ENCODE results near the gene FAM107A.

Gene FAM107A

DNA sequence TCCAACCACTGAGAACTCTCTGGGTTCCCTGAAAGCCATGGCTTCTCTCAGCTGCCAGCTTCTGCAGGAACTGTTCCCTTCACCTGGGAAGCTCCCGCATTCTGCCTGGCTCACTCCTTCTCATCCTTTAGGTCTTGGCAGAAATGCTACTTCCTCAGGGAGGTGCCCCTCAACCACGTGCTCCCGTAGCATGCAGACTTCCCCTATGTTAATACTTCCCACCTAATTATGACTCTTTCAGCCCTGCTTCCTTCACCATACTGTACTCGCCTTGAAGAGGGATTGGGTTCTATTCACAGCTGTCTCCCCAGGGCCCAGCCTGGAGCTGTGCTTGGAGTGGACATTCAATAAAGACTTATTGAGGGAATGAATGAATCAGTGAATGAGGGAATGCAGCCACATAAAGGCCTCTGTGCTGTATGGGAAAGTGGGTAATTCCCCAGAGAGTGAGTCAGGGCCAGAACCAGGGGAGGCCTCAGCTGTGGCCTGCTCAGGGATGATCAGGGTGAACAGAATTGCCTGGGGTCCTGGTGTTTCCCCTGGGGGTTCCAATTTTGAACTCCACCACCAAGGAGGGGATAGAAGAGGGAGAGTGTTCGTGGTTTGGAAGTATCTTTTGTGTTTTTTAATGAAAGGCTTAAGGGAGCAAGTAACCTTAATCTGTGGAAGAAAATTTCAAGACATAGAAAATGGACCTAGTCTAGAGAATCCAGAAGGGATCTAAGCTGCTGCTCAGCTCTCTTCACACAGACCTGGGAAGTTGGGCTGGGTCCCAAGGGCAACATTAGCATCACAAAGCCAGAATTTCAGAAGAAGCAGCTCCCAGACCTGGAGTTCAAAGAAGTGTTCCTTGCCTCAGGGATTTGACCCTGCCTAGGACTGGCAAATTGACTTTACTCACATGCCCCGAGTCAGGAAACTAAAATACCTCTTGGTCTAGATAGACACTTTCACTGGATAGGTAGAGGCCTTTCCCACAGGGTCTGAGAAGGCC is 14.6 kb upstream of the FAM107A start:
- no peak for DNase-seq

DNA sequence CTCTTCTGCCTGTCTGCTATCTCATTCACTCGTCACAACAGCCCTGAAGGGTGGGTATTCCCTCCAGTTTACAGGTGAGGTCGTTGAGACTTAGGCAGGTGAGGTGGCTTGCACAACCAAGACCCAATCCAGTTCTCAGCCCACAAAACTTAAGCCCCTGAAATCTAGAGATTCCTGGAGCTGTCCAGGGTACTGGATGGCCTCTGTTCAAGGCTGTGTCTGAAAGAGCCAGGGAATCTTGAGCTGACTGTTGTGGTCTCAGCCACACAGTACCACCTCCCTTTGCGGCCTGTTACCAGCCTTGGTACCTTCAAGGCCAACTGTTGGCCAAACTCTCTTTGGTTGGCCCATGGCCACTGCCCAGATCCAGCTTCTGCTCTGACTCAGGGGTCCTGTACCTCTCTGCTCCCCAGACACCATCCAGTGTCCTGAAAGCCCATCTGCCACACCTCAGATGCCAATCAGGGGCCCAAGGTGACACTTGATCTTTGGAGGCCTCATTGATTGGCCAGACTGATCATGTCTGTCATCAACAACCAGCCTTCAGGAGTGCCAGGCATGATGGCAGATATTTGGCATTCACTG is 10.9 kb upstream of the FAM107A start:
- DNase-seq: no peak

DNA sequence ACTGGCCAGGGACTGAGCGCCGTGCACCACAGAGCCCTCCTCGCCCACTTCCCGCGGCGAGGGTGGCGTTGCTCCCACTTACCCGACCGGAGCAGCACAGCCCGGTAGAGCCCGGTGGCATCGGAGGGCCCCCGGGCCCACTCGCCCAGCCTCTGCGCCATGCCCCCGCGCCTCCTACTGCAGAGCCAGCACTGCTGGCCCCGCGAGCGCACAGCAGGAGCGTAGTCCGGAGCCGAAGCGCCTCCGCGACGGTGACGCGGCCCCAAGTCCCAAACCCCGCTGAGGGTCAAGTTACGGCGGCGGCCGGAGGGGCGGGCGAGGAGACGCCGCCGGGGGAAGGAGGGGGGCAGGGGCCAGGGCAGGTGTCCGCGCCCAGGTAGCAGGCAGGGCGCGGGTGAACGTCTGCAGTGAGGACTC is 9.6 kb upstream of the FAM107A start:
- no peak for DNase-seq

DNA sequence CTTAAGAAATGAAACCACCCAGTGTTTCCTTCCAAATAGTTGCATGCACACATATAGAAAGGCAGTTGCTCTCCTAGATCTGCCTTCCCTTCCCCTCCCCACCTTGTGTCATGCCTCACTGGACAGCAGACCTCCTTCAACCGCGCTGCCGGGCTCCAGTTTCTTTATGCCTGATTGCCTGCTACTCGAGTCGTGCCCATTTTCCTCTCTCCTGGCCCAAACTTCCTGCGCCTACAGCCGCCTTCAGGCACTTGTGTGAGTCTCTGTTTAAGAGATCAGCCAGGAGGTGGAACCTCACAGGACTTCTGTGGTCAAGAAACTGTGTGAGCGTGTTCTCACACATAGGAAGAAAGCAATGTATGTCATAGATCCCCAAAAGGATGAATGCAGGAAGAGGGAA is 8.8 kb upstream of the FAM107A start:
- DNase-seq: peak in 1 of 14 donors; percentile 28

DNA sequence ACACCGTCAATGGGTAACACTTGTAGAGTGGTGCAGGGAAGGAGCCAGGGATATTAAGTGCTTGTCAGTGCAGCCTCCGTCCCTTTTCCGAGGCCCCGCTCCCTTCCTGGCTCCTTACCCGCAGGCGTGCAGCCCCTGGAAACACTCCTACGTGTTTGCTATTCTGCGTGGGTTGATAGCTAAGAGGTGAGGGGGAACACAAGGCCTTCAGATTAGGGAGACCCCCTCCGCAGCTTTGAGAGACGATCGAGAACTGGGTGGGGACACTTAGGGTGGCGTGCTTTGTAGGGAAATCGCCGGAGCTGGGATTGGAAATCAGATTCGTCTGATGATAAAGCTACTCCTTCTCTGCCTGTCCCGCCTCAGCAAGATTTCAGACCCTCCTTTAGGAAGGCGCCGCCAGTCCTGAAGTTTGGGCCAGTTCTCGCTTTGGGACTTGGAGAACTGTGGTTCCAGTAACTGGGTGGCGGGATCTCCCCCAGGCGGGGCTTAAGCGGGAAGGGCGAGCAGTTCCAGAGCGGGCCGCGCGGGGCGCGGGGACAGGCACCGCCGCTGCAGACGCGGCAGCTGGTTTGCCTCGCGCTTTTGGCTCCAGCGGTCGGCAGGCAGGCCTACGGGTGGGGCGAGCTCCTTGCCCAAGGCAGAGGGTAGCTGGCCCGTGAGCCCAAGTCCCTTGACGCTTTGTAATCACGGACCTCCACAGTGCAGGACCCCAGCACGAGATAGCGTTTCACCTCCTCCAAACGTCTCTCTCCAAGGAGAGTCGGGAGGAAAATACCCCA is 8.0 kb upstream of the FAM107A start:
- DNase-seq: peak in 13 of 14 donors; percentile 23 to 89 (median 50)

DNA sequence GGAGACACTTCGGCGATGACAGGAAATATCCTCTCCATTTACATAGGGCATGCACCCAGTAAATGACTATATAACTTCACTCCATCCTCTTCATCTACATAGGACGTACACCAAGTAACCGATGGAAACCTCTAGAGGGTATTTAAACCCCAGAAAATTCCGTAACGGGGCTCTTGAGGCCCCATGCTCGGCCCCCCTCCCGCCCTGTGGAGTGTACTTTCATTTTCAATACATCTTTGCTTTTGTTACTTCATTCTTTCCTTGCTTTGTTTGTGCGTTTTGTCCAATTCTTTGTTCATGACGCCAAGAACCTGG is 7.5 kb upstream of the FAM107A start:
- DNase-seq: no peak

DNA sequence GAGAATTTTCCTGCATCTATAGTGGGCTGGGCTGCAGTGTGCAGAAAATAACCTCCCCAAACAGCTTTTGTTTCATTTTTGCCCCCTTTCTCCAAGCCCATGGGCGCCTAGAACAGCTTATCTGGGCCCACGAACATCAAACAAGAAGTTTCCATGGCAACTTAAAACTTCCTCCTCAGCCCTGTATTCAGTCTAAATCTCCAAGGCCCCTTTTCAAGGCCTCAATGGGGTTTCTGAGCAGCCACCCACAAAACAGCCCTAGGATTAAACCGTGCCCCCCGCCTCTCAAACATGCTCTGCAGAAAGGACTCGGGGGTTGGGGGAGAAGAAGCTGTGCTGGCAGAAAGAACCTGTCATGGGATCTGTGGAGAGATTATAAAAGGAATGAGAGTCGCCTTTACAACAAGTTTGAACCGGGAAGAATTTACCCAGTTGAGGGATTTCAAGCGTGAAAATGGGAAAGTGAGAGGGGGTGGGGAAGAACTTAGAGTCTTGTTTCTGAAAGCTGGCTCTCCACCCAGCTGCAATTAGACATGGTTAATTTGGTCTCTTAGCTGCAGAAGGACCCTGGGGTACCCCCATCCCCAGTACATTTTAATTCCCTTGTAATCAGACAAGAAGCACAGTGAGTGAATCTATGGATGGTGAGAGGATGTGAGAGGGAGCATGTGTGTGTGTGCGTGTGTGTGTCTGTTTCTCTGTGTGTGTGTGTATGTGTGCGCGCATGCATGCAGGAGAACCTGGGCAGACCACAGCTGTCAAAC is 4.3 kb upstream of the FAM107A start:
- peak in 6 of 14 donors; percentile 17 to 55 (median 30) for DNase-seq

DNA sequence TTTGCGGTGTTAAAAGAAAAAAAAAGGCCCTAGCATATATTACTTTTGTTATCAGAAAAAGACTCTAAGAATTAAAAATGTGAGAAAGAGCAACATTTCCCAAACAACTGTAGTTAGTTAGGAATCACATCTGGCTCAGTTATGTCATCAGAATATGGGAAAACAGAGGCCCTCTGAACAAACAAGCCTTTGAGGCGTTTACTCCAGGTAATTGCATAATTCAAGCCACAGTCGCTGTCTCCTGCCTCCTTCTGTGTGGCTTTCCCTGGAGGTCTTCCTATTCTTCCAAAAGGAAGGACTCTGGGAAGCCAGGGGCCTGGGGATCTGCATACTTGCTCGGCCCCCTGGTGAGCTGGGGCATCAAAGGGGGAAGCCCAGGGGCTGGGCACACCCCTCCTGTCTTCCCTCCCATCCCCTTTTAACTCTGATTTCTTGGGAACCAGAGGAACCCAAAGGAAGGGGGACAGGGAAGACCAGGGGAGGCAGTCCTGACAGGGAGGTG is 3.7 kb upstream of the FAM107A start:
- no peak for DNase-seq

DNA sequence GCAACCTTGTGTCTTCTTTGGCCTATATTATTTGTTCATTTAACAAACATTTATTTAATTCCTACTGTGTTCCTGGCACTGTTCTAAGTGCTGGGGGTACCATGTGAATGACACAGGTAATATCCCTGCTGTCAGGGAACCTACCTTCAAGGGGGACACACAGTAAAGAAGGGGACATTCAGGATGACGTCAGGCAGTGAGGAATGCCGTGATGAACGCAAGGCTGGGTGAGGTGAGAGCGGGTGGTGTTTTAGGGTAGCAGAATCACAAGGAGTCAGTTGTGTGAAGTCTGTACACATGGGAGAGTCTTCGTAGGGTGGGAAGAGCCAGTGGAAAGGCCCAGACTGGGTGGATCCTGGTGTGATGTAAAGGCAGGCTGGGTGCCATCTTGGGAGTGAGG is 1.7 kb upstream of the FAM107A start:
- no peak for DNase-seq

DNA sequence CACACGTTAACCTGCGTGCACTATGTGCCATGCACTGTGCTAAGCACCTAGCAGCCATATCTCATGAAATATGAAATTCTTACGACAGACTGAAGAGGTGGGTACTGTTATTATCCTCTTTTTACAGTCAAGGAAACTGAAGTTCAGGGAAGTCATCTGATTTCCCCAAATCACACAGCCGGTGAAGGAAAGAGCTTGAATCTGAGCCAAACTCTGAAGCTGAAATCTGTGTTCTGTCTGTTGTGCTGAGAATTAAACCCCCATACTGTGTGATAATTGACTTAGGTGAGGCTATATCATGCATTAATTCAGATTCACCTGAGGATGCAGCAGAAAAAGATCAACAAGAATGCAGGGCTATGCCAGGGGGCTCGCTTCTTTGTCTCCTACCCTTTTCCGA is 475 bp downstream of the FAM107A start:
- peak in 1 of 14 donors; percentile 42 for DNase-seq

DNA sequence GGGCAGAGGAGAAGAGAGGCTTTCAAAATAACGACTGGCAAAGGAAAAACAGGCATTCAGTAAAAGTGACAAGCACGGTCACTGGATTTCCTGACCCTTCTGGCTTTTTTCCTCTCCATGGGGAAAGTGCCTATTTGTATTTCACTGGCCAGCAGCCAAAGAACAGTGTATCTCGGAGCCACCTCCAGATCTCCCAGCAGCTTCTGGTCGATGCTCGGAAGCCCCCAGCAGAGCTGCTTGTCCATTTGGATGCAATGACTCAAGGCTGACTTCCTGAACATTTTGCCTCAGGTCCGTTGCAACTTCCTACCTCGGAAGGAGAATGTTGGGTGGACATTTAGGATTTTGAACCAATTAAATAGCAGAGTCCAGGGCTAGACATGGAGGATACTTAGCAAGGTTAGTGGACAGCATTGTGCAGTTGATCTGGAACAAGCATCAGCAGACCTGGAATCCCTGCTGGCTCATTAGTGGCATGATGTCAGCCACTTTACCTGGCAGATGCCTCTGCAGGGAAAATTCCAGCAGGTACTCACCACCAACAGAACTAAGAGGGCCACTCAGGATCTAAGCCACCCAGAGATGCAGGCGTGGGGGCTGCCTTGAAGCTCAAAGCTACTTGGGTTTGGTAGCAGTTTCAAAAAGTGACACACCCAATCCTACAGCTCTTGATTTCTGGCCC is 1.1 kb downstream of the FAM107A start:
- DNase-seq: peak in 5 of 14 donors; percentile 10 to 82 (median 52)

DNA sequence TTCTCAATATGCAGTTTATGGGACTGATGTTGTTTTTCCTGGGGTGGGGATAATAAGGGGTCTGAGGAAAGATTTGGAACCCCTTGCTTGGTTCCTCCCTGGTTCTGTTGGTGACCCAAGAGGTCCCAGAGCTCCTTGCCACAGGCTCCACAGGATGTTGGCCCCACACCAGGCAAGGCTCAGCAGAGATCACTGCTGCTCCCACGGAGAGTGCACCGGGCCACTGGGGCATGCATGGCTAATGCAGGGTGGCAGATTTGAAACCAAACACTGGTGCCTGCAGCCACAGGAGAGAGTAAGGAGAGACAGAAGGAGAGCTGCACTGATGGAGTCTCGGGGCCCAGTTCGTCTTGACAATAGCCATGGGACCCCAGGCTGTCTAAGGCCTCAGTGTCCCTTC is 2.5 kb downstream of the FAM107A start:
- peak in 1 of 14 donors; percentile 10 for DNase-seq

DNA sequence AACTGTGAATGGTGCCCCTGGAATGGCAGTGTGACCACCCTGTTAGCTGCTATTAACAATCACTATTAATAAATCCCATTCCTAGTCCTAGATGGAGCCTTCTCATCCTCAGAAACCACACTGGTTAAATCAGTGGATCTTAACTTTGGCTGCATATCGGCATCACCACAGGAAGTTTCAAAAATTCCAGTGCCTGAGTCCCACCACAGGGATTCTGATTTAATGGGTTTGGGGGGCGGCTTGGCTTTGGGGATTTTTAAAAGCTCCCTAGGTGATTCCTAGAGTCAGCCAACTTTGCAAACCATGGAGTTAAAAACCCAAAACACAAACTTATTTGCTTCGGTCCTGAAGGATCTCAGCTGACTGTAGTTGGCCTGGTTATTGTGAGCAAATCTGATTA is 3.1 kb downstream of the FAM107A start:
- no peak for DNase-seq

DNA sequence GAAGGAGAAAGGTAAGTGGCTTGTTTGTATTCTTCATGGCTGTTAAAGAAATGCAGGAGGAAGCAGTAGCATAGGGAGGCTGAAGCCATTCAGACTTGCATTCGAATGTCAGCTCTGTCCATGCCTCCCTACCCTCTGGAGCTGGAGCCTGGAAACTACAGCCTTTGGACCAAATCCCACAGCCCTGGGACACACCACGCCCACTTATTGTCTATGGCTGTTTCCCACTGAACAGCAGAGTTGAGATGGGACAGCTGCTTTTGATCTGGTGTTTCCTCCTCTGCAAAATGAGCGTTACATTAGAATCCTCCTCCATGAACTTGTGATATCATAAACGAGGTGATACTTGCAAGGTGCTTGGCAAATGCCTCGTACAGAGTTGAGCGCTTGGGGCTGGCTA is 3.6 kb downstream of the FAM107A start:
- DNase-seq: peak in 2 of 14 donors; percentile 8 to 15

DNA sequence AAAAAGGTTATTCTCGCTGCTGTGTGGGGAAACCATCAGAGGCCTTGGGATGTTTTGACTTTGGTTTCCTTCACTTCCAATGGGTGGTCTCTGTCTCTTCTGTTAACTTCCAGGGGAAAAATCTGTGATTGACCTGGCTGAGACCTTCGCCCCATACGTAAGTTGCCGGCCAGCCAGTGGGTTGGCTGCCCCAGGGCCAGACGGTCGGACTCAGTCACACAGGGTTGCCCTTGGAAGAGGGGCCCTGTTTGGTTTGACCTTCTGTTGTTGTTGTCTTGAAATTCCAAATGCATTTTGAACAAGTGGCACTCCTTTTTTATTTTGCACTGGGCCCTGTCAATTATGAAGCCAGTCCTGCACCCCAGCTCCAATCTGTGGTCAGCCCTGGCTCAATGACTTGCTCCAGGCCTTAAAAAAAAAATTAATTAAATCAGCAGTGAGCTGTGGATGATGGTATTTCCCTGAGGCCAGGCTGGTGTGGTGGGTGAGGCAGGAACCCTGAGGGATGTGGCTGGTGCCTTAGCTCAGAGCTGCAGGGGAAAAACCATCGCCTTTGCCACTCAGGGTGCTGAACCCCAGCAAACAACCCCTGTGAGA is 4.5 kb downstream of the FAM107A start:
- DNase-seq: no peak

DNA sequence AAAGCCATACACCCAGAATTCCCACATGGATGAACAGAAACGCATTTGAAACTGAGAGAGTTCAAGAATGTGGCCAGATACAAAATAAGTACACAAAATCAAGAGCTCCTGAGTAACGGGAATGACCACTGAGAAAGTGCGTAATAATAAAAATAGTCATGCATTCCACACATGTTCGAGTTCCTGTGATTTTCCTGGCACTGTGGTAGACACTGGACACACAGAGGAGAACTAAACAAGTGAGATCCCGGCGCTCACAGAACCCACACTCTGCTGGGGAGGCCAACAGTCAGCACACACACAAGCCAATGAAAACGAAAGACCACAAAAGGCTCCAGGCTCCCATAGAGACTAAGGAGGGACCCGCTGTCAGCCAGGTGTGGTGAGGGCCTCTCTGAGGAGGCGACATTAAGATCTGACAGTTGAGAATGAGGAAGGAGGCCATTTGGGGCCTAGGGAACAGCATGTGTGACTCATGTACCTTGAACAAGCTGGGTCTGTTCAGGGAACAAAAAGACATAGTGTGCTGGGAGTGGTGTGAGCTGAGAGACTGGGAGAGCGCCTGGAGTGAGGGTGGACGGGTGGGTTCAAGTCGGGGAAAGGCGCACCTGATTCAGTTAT is 5.1 kb downstream of the FAM107A start:
- peak in 1 of 14 donors; percentile 34 for DNase-seq

DNA sequence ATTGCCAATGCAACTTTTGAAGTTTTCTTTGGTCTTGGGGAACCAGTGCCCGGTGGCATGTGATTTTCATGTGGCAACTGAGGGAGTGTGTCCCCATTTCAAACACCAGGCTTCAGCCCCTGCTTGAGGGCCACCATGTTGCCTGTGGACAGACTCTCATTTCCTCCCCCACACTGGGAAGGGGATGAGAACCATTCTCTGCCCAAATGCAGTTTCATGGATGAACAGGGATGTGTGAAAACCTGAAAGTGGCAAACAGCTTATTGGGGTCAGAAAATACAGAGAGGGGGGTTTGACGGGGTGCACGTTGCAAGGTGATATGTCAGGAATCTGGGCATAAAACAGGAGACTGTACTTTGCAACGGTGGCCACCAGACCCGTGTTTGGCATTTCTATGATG is 6.3 kb downstream of the FAM107A start:
- no peak for DNase-seq

DNA sequence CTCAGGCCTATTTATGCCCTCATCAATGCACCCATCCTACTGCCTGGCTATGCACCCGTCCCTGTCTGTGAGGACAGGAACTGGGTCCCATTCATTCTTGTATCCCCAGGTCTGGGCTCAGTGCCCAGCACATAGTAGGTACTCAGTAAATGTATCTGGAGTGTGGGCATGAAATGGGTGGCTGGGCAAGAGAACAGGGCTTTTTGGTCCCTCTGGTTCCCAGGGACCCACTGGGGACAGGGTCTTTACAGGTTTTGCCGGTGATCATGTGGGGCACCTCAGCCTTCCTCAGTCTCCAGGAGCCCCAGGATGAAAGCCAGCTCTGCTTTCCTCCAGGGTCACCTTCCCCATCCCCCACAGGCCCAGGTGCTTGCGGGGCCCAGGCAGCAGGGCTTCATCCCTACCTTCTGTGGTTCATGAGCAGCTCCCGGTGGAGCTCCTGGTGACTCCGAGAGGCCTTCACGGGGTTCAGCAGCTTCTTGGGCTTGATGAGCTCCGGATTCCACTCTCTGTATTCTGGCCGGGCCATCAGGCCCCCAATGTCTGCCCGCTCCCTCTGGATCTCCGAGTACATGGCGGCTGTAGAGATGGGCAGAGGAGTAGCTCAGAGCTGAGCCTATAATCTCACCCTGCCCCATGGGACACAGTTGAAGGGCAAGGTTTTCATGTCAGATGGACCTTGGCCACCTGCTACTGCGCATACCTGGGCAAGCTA is 7.7 kb downstream of the FAM107A start:
- DNase-seq: no peak

DNA sequence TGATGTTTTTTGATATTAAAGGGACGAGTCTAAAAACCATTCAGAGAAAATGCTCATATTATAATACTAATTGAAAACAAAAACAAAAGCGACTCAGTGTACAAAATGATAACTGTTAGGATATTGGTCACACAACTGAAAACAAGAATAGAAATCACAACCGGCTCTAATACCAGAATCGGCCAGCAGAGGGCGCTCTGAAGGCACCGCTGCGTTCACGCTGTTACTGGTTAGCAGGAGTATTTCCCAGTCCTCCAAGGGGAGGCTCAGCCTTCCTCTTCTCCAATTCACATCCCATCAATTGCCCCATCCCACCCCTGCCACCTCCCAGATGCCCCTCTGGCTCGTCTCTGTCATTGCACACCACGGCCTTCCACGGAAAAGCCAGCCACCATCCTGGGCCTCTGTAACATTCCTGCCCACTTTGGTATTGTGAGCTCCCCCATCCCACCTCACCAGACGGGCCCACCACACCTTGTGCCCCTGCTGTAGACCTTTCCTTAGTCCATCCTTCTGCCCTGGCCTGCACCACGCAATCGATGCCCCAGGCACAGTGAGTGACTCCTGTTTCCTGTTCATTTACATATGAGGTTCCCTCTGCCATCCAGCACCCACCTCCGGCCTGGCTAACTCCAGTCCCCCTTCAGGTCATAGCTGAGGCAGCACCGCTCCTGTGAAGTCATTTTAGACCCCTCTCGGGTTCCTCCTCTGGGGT is 8.5 kb downstream of the FAM107A start:
- DNase-seq: peak in 12 of 14 donors; percentile 10 to 70 (median 58)

DNA sequence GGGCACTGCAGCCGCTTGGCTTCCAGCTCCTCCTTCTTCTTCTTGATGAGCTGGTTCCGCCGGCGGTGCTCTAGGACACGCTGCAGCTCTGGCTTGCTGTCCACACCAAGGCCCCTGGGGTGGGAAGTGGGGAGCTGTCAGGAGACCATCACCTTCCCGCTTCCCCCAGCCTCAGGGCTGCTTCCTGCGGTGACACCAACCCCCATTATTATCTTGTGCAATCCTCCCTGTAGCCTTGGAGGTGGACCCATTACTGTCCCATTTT is 10.0 kb downstream of the FAM107A start:
- no peak for DNase-seq
